PC-9 (cell line): ENCODE measurements around the gene MYH7.

ENCODE experiments used
- CTCF ChIP-seq: fragments of 200-600 bp; sonication (generic); conservative IDR thresholded peaks from 2 replicates; pipeline ENCODE4 v1.6.1; 2017; ENCODE audit warnings: mixed run types, antibody characterized with exemption, mild to moderate bottlenecking, moderate library complexity
- EZH2 ChIP-seq: fragments of 200-600 bp; sonication (generic); IDR thresholded peaks from 2 replicates; pipeline ENCODE4 v1.8.0; 2017; ENCODE audit warnings: antibody characterized with exemption, low read depth

GRCh38 chr14:23430723-23431085 is 4.8 kb downstream of the MYH7 start:
- TF ChIP-seq CTCF: no peak
- no peak for TF ChIP-seq EZH2
